Panc1 (cell line): ENCODE measurements around the gene ITGB5. TPM values are rescaled to one million over a fixed set of nuclear protein-coding genes. Genes with fewer than 3 reads are reported as not detected.

Experiments
- ATAC-seq: fragments of 200-7000 bp; cut with Tn5 transposase; 2 replicates; pipeline ENCODE4 v1.9.1; 2020; ENCODE audit warnings: mild to moderate bottlenecking, moderate library complexity
- BruUV-seq: library from RNA; stranded (reverse); fragments of 400-500 nt; replicated peaks from 2 replicates; lab custom pipeline; 2021; lab: Mats Ljungman, UMichigan
- CTCF ChIA-PET: fragments of 300-600 bp; sonication (Branson Sonifier 250); formaldehyde crosslinking; loops from one replicate; lab custom pipeline; 2022; ENCODE audit warnings: antibody characterized with exemption; lab: Charles Lee
- POLR2A ChIA-PET: fragments of 300-600 bp; sonication (Branson Sonifier 250); formaldehyde crosslinking; loops from one replicate; lab custom pipeline; 2022; ENCODE audit warnings: antibody characterized with exemption; lab: Charles Lee
- DNase-seq: peaks from one replicate; pipeline ENCODE4 v3.0.0-alpha.2; 2010; ENCODE audit warnings: low read depth, low spot score
- H3K27ac ChIP-seq: 2 replicates; pipeline ENCODE4 v1.5.1; 2011; ENCODE audit warnings: mild to moderate bottlenecking, low read length, inconsistent platforms
- H3K27me3 ChIP-seq: fragments of 200-500 bp; sonication (Bioruptor generic); 2 replicates; pipeline ENCODE4 v1.6.0; 2014; ENCODE audit warnings: low read length, inconsistent platforms; ENCODE audit not compliant: control insufficient read depth, insufficient read depth
- H3K36me3 ChIP-seq: fragments of 200-500 bp; sonication (Bioruptor generic); 2 replicates; pipeline ENCODE4 v1.5.1; 2014; ENCODE audit warnings: inconsistent platforms, mild to moderate bottlenecking, low read length, moderate library complexity; ENCODE audit not compliant: control insufficient read depth, insufficient read depth
- H3K4me1 ChIP-seq: 2 replicates; pipeline ENCODE4 v1.5.1; 2011; ENCODE audit warnings: inconsistent platforms, mild to moderate bottlenecking, low read length, moderate library complexity; ENCODE audit not compliant: control insufficient read depth, insufficient read depth
- H3K4me3 ChIP-seq, 2 experiments: 2 replicates each; pipeline ENCODE4 v1.5.1; 2011 to 2012; ENCODE audit warnings: low read depth in 2 of 2, low read length in 2 of 2, mild to moderate bottlenecking in 2 of 2, inconsistent platforms in 1 of 2, moderate library complexity in 1 of 2
- H3K9me3 ChIP-seq: fragments of 200-500 bp; sonication (Bioruptor generic); 2 replicates; pipeline ENCODE4 v1.5.1; 2014; ENCODE audit warnings: low read depth, mild to moderate bottlenecking, inconsistent platforms, low read length, moderate library complexity; ENCODE audit not compliant: control insufficient read depth, insufficient read depth
- POLR2AphosphoS5 ChIP-seq: IDR thresholded peaks from 2 replicates; pipeline ENCODE4 v1.6.1; 2012; ENCODE audit warnings: mild to moderate bottlenecking, low read depth, low read length, moderate library complexity
- REST ChIP-seq, 2 experiments: IDR thresholded peaks; 2 replicates each; pipeline ENCODE4 v1.6.1; 2011 to 2012; ENCODE audit warnings: low read depth in 2 of 2, control low read depth in 1 of 2, low read length in 1 of 2, mild to moderate bottlenecking in 1 of 2, moderate library complexity in 1 of 2; ENCODE audit not compliant: insufficient read depth in 1 of 2
- SIN3A ChIP-seq: IDR thresholded peaks from 2 replicates; pipeline ENCODE4 v1.6.1; 2012; ENCODE audit warnings: low read depth, mild to moderate bottlenecking, low read length, moderate library complexity, borderline replicate concordance; ENCODE audit not compliant: insufficient read depth
- TCF7L2 ChIP-seq: IDR thresholded peaks from 2 replicates; pipeline ENCODE4 v1.6.1; 2011; ENCODE audit warnings: mild to moderate bottlenecking, low read depth, low read length, inconsistent platforms
- in situ Hi-C: cut with HindIII; loops from 2 replicates; pipeline ENCODE4 v1.10.0; 2016; ENCODE audit warnings: low sequenced_read_pairs, low pct_unique_long_range_greater_than_20kb
- intact Hi-C: fragments of 100-400 bp; cut with micrococcal nuclease; formaldehyde crosslinking; loops from one replicate; pipeline ENCODE4 v1.10.0; 2022; ENCODE audit not compliant: unreplicated experiment
- total RNA-seq: library from RNA; stranded (reverse); gene quantifications from one replicate; pipeline ENCODE4 v1.2.1, GENCODE V29; 2021; ENCODE audit not compliant: unreplicated experiment
- TF ChIP-seq, protein P1 (sequence below): fragments of 450-650 bp; IDR thresholded peaks from 2 replicates; pipeline ENCODE4 v1.5.1; 2017; ENCODE audit warnings: mild to moderate bottlenecking

ITGB5 gene
- total RNA-seq, 1 experiment from 2014 or later, result 446 TPM

GRCh38 chr3:124774841-124775402 is 112.2 kb downstream of the ITGB5 start:
- BruUV-seq, result no TSS peak
- in situ Hi-C loops, result no loop called here
- TF ChIP-seq REST (IDR thresholded peaks at IDR 0.05; ENCODE audit: insufficient read depth in 1 of 2, low read depth in 2 of 2, low read length in 1 of 2) (no peak), TCF7L2 (no peak), SIN3A (no peak), POLR2AphosphoS5 (no peak)
- TF ChIP-seq, protein P1, sequence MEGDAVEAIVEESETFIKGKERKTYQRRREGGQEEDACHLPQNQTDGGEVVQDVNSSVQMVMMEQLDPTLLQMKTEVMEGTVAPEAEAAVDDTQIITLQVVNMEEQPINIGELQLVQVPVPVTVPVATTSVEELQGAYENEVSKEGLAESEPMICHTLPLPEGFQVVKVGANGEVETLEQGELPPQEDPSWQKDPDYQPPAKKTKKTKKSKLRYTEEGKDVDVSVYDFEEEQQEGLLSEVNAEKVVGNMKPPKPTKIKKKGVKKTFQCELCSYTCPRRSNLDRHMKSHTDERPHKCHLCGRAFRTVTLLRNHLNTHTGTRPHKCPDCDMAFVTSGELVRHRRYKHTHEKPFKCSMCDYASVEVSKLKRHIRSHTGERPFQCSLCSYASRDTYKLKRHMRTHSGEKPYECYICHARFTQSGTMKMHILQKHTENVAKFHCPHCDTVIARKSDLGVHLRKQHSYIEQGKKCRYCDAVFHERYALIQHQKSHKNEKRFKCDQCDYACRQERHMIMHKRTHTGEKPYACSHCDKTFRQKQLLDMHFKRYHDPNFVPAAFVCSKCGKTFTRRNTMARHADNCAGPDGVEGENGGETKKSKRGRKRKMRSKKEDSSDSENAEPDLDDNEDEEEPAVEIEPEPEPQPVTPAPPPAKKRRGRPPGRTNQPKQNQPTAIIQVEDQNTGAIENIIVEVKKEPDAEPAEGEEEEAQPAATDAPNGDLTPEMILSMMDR, result no peak
- Histone ChIP-seq H3K4me1 (peaks cover 25% of the 10 kb centered on the region), H3K4me3 (no peak overlapping the region), H3K9me3 (no peaks in the 10 kb centered on the region), H3K27ac (peak overlapping the region; percentile 73), H3K27me3 (no peaks in the 10 kb centered on the region), H3K36me3 (no peaks in the 10 kb centered on the region)
- DNase-seq (no peak), ATAC-seq (no peak)
- intact Hi-C loops, result no loop called here
- POLR2A ChIA-PET, result no interaction called here
- CTCF ChIA-PET, result no interaction called here

DNA sequence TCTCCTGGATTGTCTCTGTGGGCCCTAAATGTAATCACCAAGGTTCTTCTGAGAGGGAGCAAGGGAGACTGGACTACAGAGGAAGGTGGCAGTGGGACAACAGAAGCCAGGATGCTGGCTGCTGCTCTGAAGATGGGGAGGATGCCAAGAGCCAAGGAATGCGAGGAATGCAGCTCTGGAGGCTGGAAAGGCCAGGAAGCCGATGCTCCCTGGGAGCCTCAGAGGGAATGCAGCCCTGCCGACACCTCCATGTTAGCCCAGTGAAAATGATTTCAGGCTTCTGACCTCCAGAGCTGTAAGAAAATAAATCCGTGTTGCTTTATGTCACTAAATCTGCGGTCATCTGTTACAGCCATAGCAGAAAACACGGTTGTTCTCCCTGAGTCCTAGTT is 112.8 kb downstream of the ITGB5 start:
- TF ChIP-seq SIN3A, result no peak
- TF ChIP-seq TCF7L2, result 0 out of 2 replicates have a peak, but pooled peaks have one; percentile 53
- TF ChIP-seq, protein P1, result no peak
- TF ChIP-seq REST (IDR thresholded peaks at IDR 0.05; ENCODE audit: insufficient read depth in 1 of 2, low read depth in 2 of 2, low read length in 1 of 2), result no peak
- in situ Hi-C loops, result no loop called here
- DNase-seq (no peak), ATAC-seq (peak; percentile 86)
- POLR2A ChIA-PET, result interaction anchor here (0.5 kb wide), 1 partner anchor 122 kb away, joined by 3 read pairs; no protein-coding TSS in a partner anchor
- H3K4me1 ChIP-seq, result peaks cover 21% of the 10 kb centered on the region
- no peaks in the 10 kb centered on the region for H3K27me3 ChIP-seq
- no peaks in the 10 kb centered on the region for H3K36me3 ChIP-seq
- peak overlapping the region; percentile 73 for H3K27ac ChIP-seq
- no TSS peak for BruUV-seq
- H3K9me3 ChIP-seq, result no peaks in the 10 kb centered on the region
- intact Hi-C loops, result no loop called here
- CTCF ChIA-PET, result no interaction called here
- no peak overlapping the region for H3K4me3 ChIP-seq
